ENCODE measurements around the gene MORC2.

DNA sequence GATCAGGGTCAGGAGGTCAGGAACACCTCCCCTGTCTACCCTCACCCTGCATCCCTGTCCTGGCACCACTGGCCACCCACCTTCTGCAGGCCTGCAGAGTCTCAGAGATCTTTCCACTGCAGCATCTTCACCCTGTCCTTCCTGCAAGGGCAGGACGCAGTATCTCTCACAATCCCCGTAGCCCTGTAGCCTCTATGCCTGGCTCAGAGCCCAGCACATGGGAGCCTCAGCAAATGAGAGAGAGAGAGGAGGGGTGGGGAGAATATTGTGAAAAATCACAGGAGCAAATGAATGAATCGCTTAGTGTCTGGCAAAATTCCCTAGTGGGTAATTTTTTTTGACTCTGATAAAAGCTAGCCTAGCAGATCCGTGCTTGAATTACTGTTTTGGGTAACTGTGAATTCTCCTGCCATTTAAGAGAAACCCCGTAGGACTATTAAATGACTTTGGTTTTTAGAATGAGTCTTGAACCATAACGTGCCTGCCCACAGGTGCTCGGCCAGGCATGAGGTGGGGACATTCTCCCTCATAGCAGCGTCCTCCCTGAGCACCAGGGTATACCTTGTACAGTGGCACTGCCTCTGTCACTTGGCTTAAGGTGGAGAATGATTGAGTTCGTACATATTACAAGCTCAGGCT, 91.5 kb downstream of the MORC2 start:
- TF ChIP-seq, protein P1, sequence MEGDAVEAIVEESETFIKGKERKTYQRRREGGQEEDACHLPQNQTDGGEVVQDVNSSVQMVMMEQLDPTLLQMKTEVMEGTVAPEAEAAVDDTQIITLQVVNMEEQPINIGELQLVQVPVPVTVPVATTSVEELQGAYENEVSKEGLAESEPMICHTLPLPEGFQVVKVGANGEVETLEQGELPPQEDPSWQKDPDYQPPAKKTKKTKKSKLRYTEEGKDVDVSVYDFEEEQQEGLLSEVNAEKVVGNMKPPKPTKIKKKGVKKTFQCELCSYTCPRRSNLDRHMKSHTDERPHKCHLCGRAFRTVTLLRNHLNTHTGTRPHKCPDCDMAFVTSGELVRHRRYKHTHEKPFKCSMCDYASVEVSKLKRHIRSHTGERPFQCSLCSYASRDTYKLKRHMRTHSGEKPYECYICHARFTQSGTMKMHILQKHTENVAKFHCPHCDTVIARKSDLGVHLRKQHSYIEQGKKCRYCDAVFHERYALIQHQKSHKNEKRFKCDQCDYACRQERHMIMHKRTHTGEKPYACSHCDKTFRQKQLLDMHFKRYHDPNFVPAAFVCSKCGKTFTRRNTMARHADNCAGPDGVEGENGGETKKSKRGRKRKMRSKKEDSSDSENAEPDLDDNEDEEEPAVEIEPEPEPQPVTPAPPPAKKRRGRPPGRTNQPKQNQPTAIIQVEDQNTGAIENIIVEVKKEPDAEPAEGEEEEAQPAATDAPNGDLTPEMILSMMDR (IDR thresholded peaks at IDR 0.05): no peak
- no peak for TF ChIP-seq POLR2A (IDR thresholded peaks at IDR 0.05)
